ENCODE measurements around the gene LECT2.

LECT2 gene

GRCh38 chr5:135901633-135902032, 53.1 kb downstream of the LECT2 start:
- no peak overlapping the region for H3K27ac ChIP-seq (ENCODE audit: low read depth, low read length)
- H3K27me3 ChIP-seq (ENCODE audit: control insufficient read depth, insufficient read depth, low read length) = no peaks in the 10 kb centered on the region; the same call in 1 of the 2 replicates
- H3K36me3 ChIP-seq (ENCODE audit: control insufficient read depth, insufficient read depth, low read length) = no peaks in the 10 kb centered on the region
- no peaks in the 10 kb centered on the region for H3K9me3 ChIP-seq (ENCODE audit: control insufficient read depth, insufficient read depth, low read length)
- H3K4me3 ChIP-seq (ENCODE audit: low read depth, low read length) = no peak overlapping the region
- H3K9ac ChIP-seq (ENCODE audit: low read depth, low read length) = no peak overlapping the region
- no peaks in the 10 kb centered on the region for H3K4me1 ChIP-seq (ENCODE audit: control insufficient read depth, insufficient read depth, low read length)

DNA sequence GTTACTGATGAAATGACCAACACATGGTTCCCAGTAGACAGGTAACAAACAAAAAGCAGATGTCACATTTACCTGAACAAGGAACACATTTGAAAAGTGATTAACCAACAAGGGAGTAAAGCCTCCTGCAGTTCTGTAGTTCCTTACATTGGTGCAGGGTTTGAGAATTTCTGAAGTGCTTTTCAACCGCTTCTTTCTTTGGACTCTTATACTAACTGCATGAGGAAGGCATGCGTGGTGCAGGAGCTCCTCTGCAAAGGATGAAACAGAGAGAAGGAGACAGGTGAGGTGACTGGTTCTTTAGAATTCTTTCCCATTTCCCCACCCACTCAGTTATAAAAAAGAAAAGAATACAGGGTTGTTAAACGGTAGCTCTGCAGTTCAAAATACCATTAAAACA, 54.5 kb downstream of the LECT2 start:
- Histone ChIP-seq H3K9ac (ENCODE audit: low read depth, low read length) (no peak overlapping the region), H3K27me3 (ENCODE audit: control insufficient read depth, insufficient read depth, low read length) (no peaks in the 10 kb centered on the region; the same call in 1 of the 2 replicates), H3K4me3 (ENCODE audit: low read depth, low read length) (no peak overlapping the region)

GRCh38 chr5:135898651-135899050, 56.1 kb downstream of the LECT2 start:
- Histone ChIP-seq H3K9ac (ENCODE audit: low read depth, low read length) (no peak overlapping the region), H3K27ac (ENCODE audit: low read depth, low read length) (no peak overlapping the region), H3K9me3 (ENCODE audit: control insufficient read depth, insufficient read depth, low read length) (no peaks in the 10 kb centered on the region), H3K4me3 (ENCODE audit: low read depth, low read length) (no peak overlapping the region), H3K27me3 (ENCODE audit: control insufficient read depth, insufficient read depth, low read length) (no peaks in the 10 kb centered on the region; the same call in 1 of the 2 replicates), H3K4me1 (ENCODE audit: control insufficient read depth, insufficient read depth, low read length) (no peaks in the 10 kb centered on the region), H3K36me3 (ENCODE audit: control insufficient read depth, insufficient read depth, low read length) (no peaks in the 10 kb centered on the region)

More for the DNA sequence above, 54.5 kb downstream of the LECT2 start:
- H3K27ac ChIP-seq (ENCODE audit: low read depth, low read length) = no peak overlapping the region
- H3K9me3 ChIP-seq (ENCODE audit: control insufficient read depth, insufficient read depth, low read length) = no peaks in the 10 kb centered on the region
- H3K36me3 ChIP-seq (ENCODE audit: control insufficient read depth, insufficient read depth, low read length) = no peaks in the 10 kb centered on the region
- H3K4me1 ChIP-seq (ENCODE audit: control insufficient read depth, insufficient read depth, low read length) = no peaks in the 10 kb centered on the region
